Activated CD8-positive, alpha-beta memory T cell treated with anti-CD3 and anti-CD28 coated beads, Interleukin-2, amount 10 ng/mL, durations not matched to agents 7 days and 5 days (primary cell): ENCODE results near the gene DHX35. TPM values are rescaled to one million over a fixed set of nuclear protein-coding genes. Genes with fewer than 3 reads are reported as not detected.

Experiments
- ATAC-seq: fragments of 150-1000 bp; cut with Tn5 transposase; one replicate; pipeline ENCODE4 v1.10.0; 2021; ENCODE audit warnings: moderate library complexity
- CTCF ChIA-PET: fragments of 350-600 bp; sonication (Branson Sonifier 250); formaldehyde crosslinking; loops from one replicate; lab custom pipeline; 2021; ENCODE audit warnings: antibody characterized with exemption; lab: Charles Lee
- DNase-seq: peaks from one replicate; pipeline ENCODE4 v3.0.0-alpha.2; 2020
- H3K27ac Mint-ChIP-seq: one replicate; pipeline ENCODE4 v1.8.0; 2021; ENCODE audit warnings: mild to moderate bottlenecking, mixed read lengths
- H3K27me3 Mint-ChIP-seq: one replicate; pipeline ENCODE4 v1.8.0; 2021; ENCODE audit warnings: mixed read lengths
- H3K36me3 Mint-ChIP-seq: one replicate; pipeline ENCODE4 v1.8.0; 2021; ENCODE audit warnings: mild to moderate bottlenecking, mixed read lengths
- H3K4me1 Mint-ChIP-seq: one replicate; pipeline ENCODE4 v1.8.0; 2021; ENCODE audit warnings: mixed read lengths
- H3K4me3 Mint-ChIP-seq: one replicate; pipeline ENCODE4 v1.8.0; 2021; ENCODE audit warnings: mild to moderate bottlenecking, moderate library complexity, mixed read lengths
- H3K9me3 Mint-ChIP-seq: one replicate; pipeline ENCODE4 v1.8.0; 2022; ENCODE audit warnings: low read depth, mixed read lengths
- total RNA-seq, 2 experiments: library from RNA; stranded (reverse); gene quantifications; one replicate each; pipeline ENCODE4 v1.2.3, GENCODE V29; 2021

The DHX35 gene
- total RNA-seq, 2 experiments from 2014 or later = 10.5 to 12.9 TPM

DNA sequence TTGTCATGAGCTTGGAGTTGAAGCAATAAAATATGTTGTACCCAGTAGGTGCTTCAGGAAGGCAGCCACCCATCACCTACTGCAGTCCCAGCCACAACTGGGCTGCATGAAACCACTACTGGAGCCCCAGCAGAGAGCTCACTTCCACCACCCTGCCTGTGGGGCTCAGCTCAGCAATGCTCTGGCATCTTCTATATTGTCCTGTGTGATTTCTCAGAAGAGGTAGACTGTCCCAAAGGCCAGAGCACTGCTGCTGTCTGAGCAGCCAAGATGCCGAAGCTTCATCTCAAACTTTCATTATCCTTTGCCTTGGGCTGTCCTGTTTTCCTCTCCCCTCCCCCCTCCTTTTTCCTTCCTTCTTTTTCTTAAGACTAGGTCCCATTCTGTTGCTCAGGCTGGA, 126.9 kb downstream of the DHX35 start:
- H3K4me1 Mint-ChIP-seq = no peaks in the 10 kb centered on the region
- no peak overlapping the region for H3K27ac Mint-ChIP-seq
- no peak for DNase-seq
- H3K27me3 Mint-ChIP-seq = peaks cover 11% of the 10 kb centered on the region
- peak; percentile 55 for ATAC-seq
- CTCF ChIA-PET = interaction anchor here (0.9 to 2.7 kb wide), 2 partner anchors 38 to 39 kb away, joined by 3 to 11 read pairs; no protein-coding TSS in a partner anchor
- H3K4me3 Mint-ChIP-seq = no peak overlapping the region
- H3K36me3 Mint-ChIP-seq = no peaks in the 10 kb centered on the region
- H3K9me3 Mint-ChIP-seq = no peaks in the 10 kb centered on the region

Other genes starting within 250 kb of the DHX35 start
- not detected for gene SLC32A1, start 237.9 kb upstream of the DHX35 start, total RNA-seq
- gene ACTR5, start 213.9 kb upstream of the DHX35 start, total RNA-seq = 10 to 100 TPM in 1 of 2 experiments, 1 to 10 TPM in 1; 9.5 to 10.6 TPM
- 100 to 1,000 TPM in 1 of 2 experiments, 10 to 100 TPM in 1; 86.5 to 128 TPM for gene PPP1R16B, start 156.6 kb upstream of the DHX35 start, total RNA-seq
- gene FAM83D, start 35.9 kb upstream of the DHX35 start, total RNA-seq = 10 to 100 TPM; 23.1 to 28.4 TPM